Duodenal mucosa (tissue), 2 donors: ENCODE results near the gene KIF22.
"Not testable (repeated sequence)": the region's sequence is repeated elsewhere in the genome, so short reads cannot be mapped to it uniquely, and the experiment has no call there.

Experiments
- H3K27ac ChIP-seq: one replicate; pipeline ENCODE4 v1.7.0; 2013; ENCODE audit warnings: low read depth, low read length
- H3K27me3 ChIP-seq, 2 donors: one replicate each; pipeline ENCODE4 v1.7.0; 2013; ENCODE audit warnings: low read length in 2 of 2, control low read depth in 1 of 2; ENCODE audit not compliant: insufficient read depth in 2 of 2, control insufficient read depth in 1 of 2
- H3K36me3 ChIP-seq, 2 donors: one replicate each; pipeline ENCODE4 v1.7.0; 2013; ENCODE audit warnings: low read length in 2 of 2, control low read depth in 1 of 2; ENCODE audit not compliant: insufficient read depth in 2 of 2, control insufficient read depth in 1 of 2
- H3K4me1 ChIP-seq, 2 donors: one replicate each; pipeline ENCODE4 v1.7.0; 2013; ENCODE audit warnings: low read length in 2 of 2, control low read depth in 1 of 2; ENCODE audit not compliant: insufficient read depth in 2 of 2, control insufficient read depth in 1 of 2
- H3K4me3 ChIP-seq, 2 donors: one replicate each; pipeline ENCODE4 v1.7.0; 2013; ENCODE audit warnings: low read length in 2 of 2, low read depth in 1 of 2
- H3K9ac ChIP-seq, 2 donors: one replicate each; pipeline ENCODE4 v1.7.0; 2013; ENCODE audit warnings: low read length in 2 of 2, low read depth in 1 of 2
- H3K9me3 ChIP-seq, 2 donors: one replicate each; pipeline ENCODE4 v1.7.0; 2013; ENCODE audit warnings: low read length in 2 of 2, control low read depth in 1 of 2; ENCODE audit not compliant: control insufficient read depth in 1 of 2

Gene KIF22

DNA sequence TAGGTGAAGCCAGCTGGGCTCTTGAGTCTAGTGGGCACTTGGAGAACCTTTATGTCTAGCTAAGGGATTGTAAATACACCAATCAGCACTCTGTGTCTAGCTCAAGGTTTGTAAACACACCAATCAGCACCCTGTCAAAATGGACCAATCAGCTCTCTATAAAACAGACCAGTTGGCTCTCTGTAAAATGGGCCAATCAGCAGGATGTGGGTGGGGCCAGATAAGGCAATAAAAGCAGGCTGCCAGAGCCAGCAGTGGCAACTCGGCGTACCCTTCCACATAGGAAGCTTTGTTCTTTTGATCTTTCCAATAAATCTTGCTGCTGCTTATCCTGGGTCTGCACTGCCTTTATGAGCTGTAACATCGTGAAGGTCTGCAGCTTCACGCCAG is 41.8 kb upstream of the KIF22 start:
- H3K27me3 ChIP-seq, H3K4me1 ChIP-seq, H3K9ac ChIP-seq, H3K9me3 ChIP-seq, H3K36me3 ChIP-seq, H3K27ac ChIP-seq, H3K4me3 ChIP-seq: not testable (repeated sequence)

DNA sequence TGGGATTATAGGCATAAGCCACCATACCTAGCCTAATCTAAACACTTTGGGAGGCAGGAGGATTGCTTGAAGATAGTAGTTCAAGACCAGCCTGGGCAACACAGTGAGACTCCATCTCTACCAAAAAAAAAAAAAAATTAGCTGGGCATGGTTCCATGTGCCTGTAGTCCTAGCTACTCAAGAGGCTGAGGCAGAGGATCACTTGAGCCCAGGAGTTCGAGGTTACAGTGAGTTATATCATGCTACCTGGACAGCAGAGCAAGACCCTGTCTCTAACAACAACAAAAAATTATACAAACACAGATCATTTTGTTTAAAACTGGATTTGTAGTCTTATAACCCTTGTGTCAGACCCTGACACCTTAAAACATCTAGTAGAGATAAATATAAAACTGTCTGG is 37.0 kb upstream of the KIF22 start:
- Histone ChIP-seq H3K36me3 (no peaks in the 10 kb centered on the region), H3K9me3 (no peaks in the 10 kb centered on the region), H3K27me3 (no peaks in the 10 kb centered on the region), H3K9ac (no peak overlapping the region), H3K4me1 (peaks cover 0 to 6% of the 10 kb centered on the region in 2 donors), H3K4me3 (no peak overlapping the region), H3K27ac (no peak overlapping the region)

DNA sequence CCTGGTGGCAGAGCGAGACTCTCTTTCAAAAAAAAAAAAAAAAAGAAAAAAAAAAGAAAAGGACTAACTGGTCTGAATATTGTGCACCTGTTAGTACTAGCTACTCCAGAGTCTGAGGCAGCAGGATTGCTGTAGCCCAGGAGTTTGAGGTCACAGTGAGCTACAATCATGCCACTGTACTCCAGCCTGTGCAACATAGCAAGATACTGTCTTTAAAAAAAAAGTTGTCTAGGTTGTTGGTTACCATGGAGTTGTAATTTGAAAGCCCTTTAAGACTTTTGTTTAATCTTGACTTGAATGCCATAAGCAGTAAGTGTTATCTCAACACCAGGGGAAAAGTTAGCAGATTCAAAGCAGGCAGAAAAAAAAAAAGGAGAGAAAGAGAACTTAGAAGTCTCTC is 33.9 kb upstream of the KIF22 start:
- H3K36me3 ChIP-seq, result no peaks in the 10 kb centered on the region
- no peak overlapping the region for H3K9ac ChIP-seq
- no peak overlapping the region for H3K27ac ChIP-seq
- H3K4me1 ChIP-seq, result peaks cover 0 to 15% of the 10 kb centered on the region in 2 donors
- H3K9me3 ChIP-seq, result no peaks in the 10 kb centered on the region
- H3K27me3 ChIP-seq, result no peaks in the 10 kb centered on the region
- H3K4me3 ChIP-seq, result no peak overlapping the region

DNA sequence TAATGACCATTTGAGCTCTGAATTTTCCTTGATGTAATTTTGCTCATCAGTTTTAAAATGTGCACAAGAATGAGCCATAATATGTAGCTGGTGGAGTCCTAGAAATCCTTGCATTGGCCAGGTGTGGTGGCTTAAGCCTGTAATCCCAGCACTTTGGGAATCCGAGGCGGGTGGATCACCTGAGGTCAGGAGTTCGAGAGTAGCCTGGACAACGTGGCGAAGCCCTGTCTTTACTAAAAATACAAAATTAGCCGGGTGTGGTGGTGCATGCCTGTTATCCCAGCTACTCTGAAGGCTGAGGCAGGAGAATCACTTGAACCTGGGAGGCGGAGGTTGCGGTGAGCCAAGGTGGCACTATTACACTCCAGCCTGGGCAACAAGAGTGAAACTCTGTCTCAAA is 33.5 kb upstream of the KIF22 start:
- H3K4me1 ChIP-seq, result peaks cover 0 to 15% of the 10 kb centered on the region in 2 donors
- H3K9ac ChIP-seq, H3K27me3 ChIP-seq, H3K4me3 ChIP-seq, H3K27ac ChIP-seq, H3K36me3 ChIP-seq, H3K9me3 ChIP-seq: not testable (repeated sequence)

- Histone ChIP-seq H3K9ac (no peak overlapping the region), H3K4me3 (no peak overlapping the region), H3K9me3 (no peaks in the 10 kb centered on the region), H3K27me3 (no peaks in the 10 kb centered on the region), H3K36me3 (no peaks in the 10 kb centered on the region), H3K4me1 (peaks cover 0 to 17% of the 10 kb centered on the region in 2 donors), H3K27ac (no peak overlapping the region)
These were observed 32.5 kb upstream of the KIF22 start for GRCh38 chr16:29757950-29758466.

DNA sequence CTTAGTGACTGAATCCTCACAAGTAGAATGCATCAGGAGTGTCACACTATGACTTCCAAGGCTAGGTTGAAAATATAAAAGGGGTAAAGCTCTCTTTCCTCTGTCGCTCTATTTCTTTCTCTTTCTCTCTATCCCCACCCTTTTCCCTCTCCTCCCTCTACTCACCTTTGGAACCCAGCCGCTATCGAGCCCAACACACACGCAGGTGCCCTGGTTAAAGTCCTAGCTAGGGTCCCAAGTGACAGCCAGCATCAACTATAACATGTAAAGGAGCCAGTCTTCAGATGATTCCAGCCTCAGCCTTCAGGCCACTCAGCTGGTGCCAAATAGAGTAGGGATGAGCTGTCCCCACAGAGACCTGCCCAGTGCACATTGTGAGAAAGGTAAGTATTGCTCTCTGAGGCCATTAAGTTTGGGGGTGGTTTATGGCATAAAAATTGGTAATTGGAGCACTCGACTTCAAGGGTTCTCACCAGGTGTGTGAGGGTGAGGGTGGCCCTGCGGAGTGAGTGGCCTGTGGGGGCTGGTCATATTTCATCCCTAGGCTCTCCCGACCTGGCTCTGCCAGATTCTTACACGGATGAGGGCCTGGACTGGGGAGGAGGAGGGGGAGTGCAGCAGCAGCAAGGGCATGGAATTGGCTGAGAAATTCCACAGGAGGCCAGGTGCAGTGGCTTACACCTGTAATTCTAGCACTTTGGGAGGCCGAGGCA is 29.8 kb upstream of the KIF22 start:
- Histone ChIP-seq H3K9me3 (no peaks in the 10 kb centered on the region), H3K27ac (peak overlapping the region; percentile 53), H3K36me3 (no peaks in the 10 kb centered on the region), H3K9ac (peak overlapping the region; percentile 39 to 60), H3K27me3 (no peaks in the 10 kb centered on the region), H3K4me1 (peaks cover 9 to 26% of the 10 kb centered on the region in 2 donors), H3K4me3 (peak overlapping the region; percentile 34 to 48)

DNA sequence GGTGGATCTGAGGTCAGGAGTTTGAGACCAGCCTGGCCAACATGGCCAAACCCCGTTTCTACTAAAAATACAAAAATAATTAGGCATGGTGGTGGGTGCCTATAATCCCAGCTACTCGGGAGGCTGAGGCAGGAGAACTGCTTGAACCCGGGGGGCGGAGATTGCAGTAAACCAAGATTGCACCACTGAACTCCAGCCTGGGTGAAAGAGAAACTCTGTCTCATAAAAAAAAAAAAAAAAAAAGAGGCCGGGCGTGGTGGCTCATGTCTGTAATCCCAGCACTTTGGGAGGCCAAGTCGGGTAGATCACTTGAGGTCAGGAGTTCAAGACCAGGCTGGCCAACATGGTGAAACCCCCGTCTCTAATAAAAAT is 29.3 kb upstream of the KIF22 start:
- H3K27me3 ChIP-seq, H3K36me3 ChIP-seq, H3K9me3 ChIP-seq: not testable (repeated sequence)
- H3K4me1 ChIP-seq, result peaks cover 14 to 26% of the 10 kb centered on the region in 2 donors
- H3K4me3 ChIP-seq, result peak overlapping the region; percentile 34 to 48
- H3K9ac ChIP-seq, result peak overlapping the region; percentile 39 to 60
- peak overlapping the region; percentile 53 for H3K27ac ChIP-seq

- Histone ChIP-seq H3K9ac (no peak overlapping the region), H3K9me3 (no peaks in the 10 kb centered on the region), H3K36me3 (no peaks in the 10 kb centered on the region), H3K4me1 (peaks cover 17 to 22% of the 10 kb centered on the region in 2 donors), H3K27me3 (no peaks in the 10 kb centered on the region), H3K27ac (no peak overlapping the region), H3K4me3 (no peak overlapping the region)
These were observed 28.7 kb upstream of the KIF22 start for GRCh38 chr16:29761882-29762281.

- Histone ChIP-seq H3K9me3 (no peaks in the 10 kb centered on the region), H3K9ac (no peak overlapping the region), H3K4me1 (peaks cover 20 to 22% of the 10 kb centered on the region in 2 donors), H3K27ac (no peak overlapping the region), H3K4me3 (no peak overlapping the region), H3K36me3 (no peaks in the 10 kb centered on the region), H3K27me3 (no peaks in the 10 kb centered on the region)
These were observed 27.2 kb upstream of the KIF22 start for GRCh38 chr16:29763326-29763725.

- no peak overlapping the region for H3K9ac ChIP-seq
- peaks cover 16 to 22% of the 10 kb centered on the region in 2 donors for H3K4me1 ChIP-seq
- no peaks in the 10 kb centered on the region for H3K9me3 ChIP-seq
- H3K27ac ChIP-seq, result peak overlapping the region; percentile 28
- no peaks in the 10 kb centered on the region for H3K27me3 ChIP-seq
- no peaks in the 10 kb centered on the region for H3K36me3 ChIP-seq
- no peak overlapping the region for H3K4me3 ChIP-seq
These were observed 25.2 kb upstream of the KIF22 start for GRCh38 chr16:29765167-29766032.
